Keratinocyte (primary cell): ENCODE data around the gene DKK3. TPM values are rescaled to one million over a fixed set of nuclear protein-coding genes. Genes with fewer than 3 reads are reported as not detected.

ENCODE experiments used
- DNase-seq: peaks from one replicate; pipeline ENCODE4 v3.0.0-alpha.2; 2011; ENCODE audit warnings: low read depth, missing footprints, low spot score
- FAIRE-seq: peaks from 2 replicates; lab custom pipeline; 2011; peaks lifted over from hg19 to GRCh38; lab: Jason Lieb, UNC
- H2AFZ ChIP-seq: 2 replicates; pipeline ENCODE4 v1.6.0; 2012; ENCODE audit warnings: low read length, control low read depth, inconsistent platforms; ENCODE audit not compliant: control insufficient read depth
- H3K27ac ChIP-seq: 2 replicates; pipeline ENCODE4 v1.5.1; 2011; ENCODE audit warnings: low read length; ENCODE audit not compliant: control insufficient read depth, insufficient read depth
- H3K27me3 ChIP-seq: 3 replicates; pipeline ENCODE4 v1.6.0; 2011; ENCODE audit warnings: low read length; ENCODE audit not compliant: control insufficient read depth, insufficient read depth; ENCODE audit errors: extremely low read depth
- H3K36me3 ChIP-seq, 2 experiments: 2 replicates in 1 of 2; 3 replicates in 1 of 2; pipeline ENCODE4 v1.5.1; 2011; ENCODE audit warnings: low read length in 2 of 2, mild to moderate bottlenecking in 1 of 2; ENCODE audit not compliant: control insufficient read depth in 2 of 2, insufficient read depth in 2 of 2; ENCODE audit errors: extremely low read depth in 1 of 2
- H3K4me1 ChIP-seq: 3 replicates; pipeline ENCODE4 v1.5.1; 2011; ENCODE audit warnings: low read length; ENCODE audit not compliant: control insufficient read depth, insufficient read depth; ENCODE audit errors: extremely low read depth
- H3K4me2 ChIP-seq: 3 replicates; pipeline ENCODE4 v1.6.0; 2011; ENCODE audit warnings: low read depth, low read length; ENCODE audit not compliant: control insufficient read depth, insufficient read depth; ENCODE audit errors: extremely low read depth
- H3K4me3 ChIP-seq, 3 experiments: fragments of 200-600 bp in 1 of 3; sonication (generic) in 1 of 3; 2 replicates in 2 of 3; 3 replicates in 1 of 3; pipeline ENCODE4 v1.5.1; 2011 to 2016; ENCODE audit warnings: low read length in 3 of 3, mild to moderate bottlenecking in 3 of 3, control low read depth in 2 of 3, inconsistent platforms in 1 of 3, low read depth in 1 of 3, mixed read lengths in 1 of 3, mixed run types in 1 of 3, moderate library complexity in 1 of 3; ENCODE audit not compliant: control insufficient read depth in 2 of 3, insufficient read depth in 2 of 3; ENCODE audit errors: extremely low read depth in 1 of 3
- H3K79me2 ChIP-seq: 2 replicates; pipeline ENCODE4 v1.6.0; 2012; ENCODE audit warnings: low read length; ENCODE audit not compliant: control insufficient read depth, insufficient read depth
- H3K9ac ChIP-seq: 3 replicates; pipeline ENCODE4 v1.6.0; 2011; ENCODE audit warnings: low read length; ENCODE audit not compliant: control insufficient read depth, insufficient read depth; ENCODE audit errors: extremely low read depth
- H3K9me1 ChIP-seq: 3 replicates; pipeline ENCODE4 v1.6.0; 2011; ENCODE audit warnings: low read length; ENCODE audit not compliant: control insufficient read depth, insufficient read depth; ENCODE audit errors: extremely low read depth
- H3K9me3 ChIP-seq: 2 replicates; pipeline ENCODE4 v1.5.1; 2012; ENCODE audit warnings: low read depth, low read length; ENCODE audit not compliant: control insufficient read depth
- H4K20me1 ChIP-seq: 3 replicates; pipeline ENCODE4 v1.6.0; 2011; ENCODE audit warnings: low read length; ENCODE audit not compliant: control insufficient read depth, insufficient read depth; ENCODE audit errors: extremely low read depth
- EZH2 ChIP-seq: IDR thresholded peaks from one replicate; pipeline ENCODE4 v1.6.1; 2012; ENCODE audit warnings: inconsistent platforms, mild to moderate bottlenecking, low read length, moderate library complexity
- dilution Hi-C: fragments of 300-500 bp; cut with MboI; formaldehyde crosslinking; loops from one replicate; pipeline ENCODE4 v1.7.0; 2020; ENCODE audit warnings: low sequenced_read_pairs; ENCODE audit not compliant: extremely low pct_ligation_motif_present
- polyA plus RNA-seq, 5 experiments: library from polyadenylated mRNA; depleted of rRNA in 3 of 5; stranded (reverse) in 3 of 5; stranded (forward) in 1 of 5; unstranded in 1 of 5; fragments of >200 nt; gene quantifications; 1 replicate in 1 of 5; 2 replicates in 3 of 5; 3 replicates in 1 of 5; pipeline versions ENCODE4 v1.2.1 to v1.2.3, GENCODE V29; 2011 to 2012; ENCODE audit warnings: missing spikeins in 2 of 5, low read depth in 1 of 5, low replicate concordance in 1 of 5
- TF ChIP-seq, protein P1 (sequence below), 3 experiments: IDR thresholded peaks in 1 of 3; conservative IDR thresholded peaks in 1 of 3; optimal IDR thresholded peaks in 1 of 3; 2 replicates in 2 of 3; 3 replicates in 1 of 3; pipeline versions ENCODE3 to v1.5.1; 2011; ENCODE audit warnings: low read length in 3 of 3, mild to moderate bottlenecking in 3 of 3, moderate library complexity in 2 of 3, control low read depth in 1 of 3, inconsistent platforms in 1 of 3; ENCODE audit not compliant: insufficient read depth in 2 of 3; ENCODE audit errors: extremely low read depth in 1 of 3

The DKK3 gene
- polyA plus RNA-seq, 1 donor (not counting 4 experiments of a cell fraction or from before 2014, with no cell fraction given): 712 TPM

DNA sequence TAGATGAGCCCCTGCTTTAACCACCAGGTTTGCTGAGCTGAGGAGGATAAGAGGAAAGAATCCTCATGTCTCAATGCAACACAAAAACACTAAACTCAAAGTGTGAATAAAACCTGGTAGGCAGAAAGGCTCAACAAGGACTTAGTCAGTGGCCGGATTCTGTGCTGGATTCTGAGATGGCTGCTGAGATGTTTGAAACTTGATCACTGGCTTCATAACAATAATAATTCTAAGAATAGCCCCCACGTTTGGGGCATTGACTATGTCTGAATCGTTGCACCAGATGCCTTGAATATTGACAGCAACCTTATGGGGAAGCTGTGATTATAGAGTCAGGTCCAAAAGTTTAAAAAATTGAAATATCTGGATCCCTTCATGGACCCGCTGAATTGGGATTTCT is 4.6 kb downstream of the DKK3 start:
- Histone ChIP-seq H3K9me1 (no peaks in the 10 kb centered on the region), H3K79me2 (peaks cover 56% of the 10 kb centered on the region), H3K27me3 (no peaks in the 10 kb centered on the region), H3K4me2 (no peak overlapping the region), H3K4me3 (no peak overlapping the region), H3K4me1 (peaks cover 37% of the 10 kb centered on the region), H2AFZ (no peak overlapping the region), H3K9ac (no peak overlapping the region), H3K9me3 (no peaks in the 10 kb centered on the region), H3K36me3 (peaks cover 20 to 53% of the 10 kb centered on the region in 2 experiments), H4K20me1 (peaks cover 5% of the 10 kb centered on the region), H3K27ac (no peak overlapping the region)
- DNase-seq (no peak), FAIRE-seq (no peak)
- TF ChIP-seq EZH2: no peak
- TF ChIP-seq, protein P1, sequence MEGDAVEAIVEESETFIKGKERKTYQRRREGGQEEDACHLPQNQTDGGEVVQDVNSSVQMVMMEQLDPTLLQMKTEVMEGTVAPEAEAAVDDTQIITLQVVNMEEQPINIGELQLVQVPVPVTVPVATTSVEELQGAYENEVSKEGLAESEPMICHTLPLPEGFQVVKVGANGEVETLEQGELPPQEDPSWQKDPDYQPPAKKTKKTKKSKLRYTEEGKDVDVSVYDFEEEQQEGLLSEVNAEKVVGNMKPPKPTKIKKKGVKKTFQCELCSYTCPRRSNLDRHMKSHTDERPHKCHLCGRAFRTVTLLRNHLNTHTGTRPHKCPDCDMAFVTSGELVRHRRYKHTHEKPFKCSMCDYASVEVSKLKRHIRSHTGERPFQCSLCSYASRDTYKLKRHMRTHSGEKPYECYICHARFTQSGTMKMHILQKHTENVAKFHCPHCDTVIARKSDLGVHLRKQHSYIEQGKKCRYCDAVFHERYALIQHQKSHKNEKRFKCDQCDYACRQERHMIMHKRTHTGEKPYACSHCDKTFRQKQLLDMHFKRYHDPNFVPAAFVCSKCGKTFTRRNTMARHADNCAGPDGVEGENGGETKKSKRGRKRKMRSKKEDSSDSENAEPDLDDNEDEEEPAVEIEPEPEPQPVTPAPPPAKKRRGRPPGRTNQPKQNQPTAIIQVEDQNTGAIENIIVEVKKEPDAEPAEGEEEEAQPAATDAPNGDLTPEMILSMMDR (optimal IDR thresholded peaks at IDR 0.05 in 1 of 3, IDR thresholded peaks at IDR 0.05 in 1 of 3, conservative IDR thresholded peaks at IDR 0.05 in 1 of 3; ENCODE audit: extremely low read depth in 1 of 3, insufficient read depth in 2 of 3, low read length in 3 of 3): no peak
- dilution Hi-C loops: no loop called here

DNA sequence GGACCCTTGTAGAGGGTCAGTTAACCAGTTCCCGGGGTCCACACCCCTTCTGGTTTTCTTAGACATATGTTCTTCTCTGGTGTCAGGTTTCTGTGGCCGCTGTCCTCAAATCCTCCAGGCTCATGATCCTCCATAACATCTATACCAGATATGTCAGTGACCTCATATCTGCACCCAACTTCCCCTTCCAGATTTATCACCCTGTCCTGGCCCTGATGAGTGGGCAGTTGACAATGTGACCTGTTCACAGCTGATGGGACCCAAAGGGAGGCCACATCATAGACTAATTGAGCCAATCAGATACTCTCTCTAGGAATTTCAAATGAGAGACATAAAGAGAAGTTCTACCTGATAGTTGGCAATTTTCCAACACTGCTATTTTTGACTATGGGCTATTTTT is 5.1 kb downstream of the DKK3 start:
- TF ChIP-seq, protein P1 (optimal IDR thresholded peaks at IDR 0.05 in 1 of 3, IDR thresholded peaks at IDR 0.05 in 1 of 3, conservative IDR thresholded peaks at IDR 0.05 in 1 of 3; ENCODE audit: extremely low read depth in 1 of 3, insufficient read depth in 2 of 3, low read length in 3 of 3): no peak
- TF ChIP-seq EZH2: no peak
- no peaks in the 10 kb centered on the region for H3K27me3 ChIP-seq
- no peak overlapping the region for H3K4me2 ChIP-seq
- no peak for FAIRE-seq
- no peak for DNase-seq
- H3K27ac ChIP-seq: no peak overlapping the region
- peaks cover 20 to 54% of the 10 kb centered on the region in 2 experiments for H3K36me3 ChIP-seq
- peaks cover 5% of the 10 kb centered on the region for H4K20me1 ChIP-seq
- no peaks in the 10 kb centered on the region for H3K9me1 ChIP-seq
- dilution Hi-C loops: no loop called here
- H3K4me1 ChIP-seq: peaks cover 42% of the 10 kb centered on the region
- no peak overlapping the region for H2AFZ ChIP-seq
- no peak overlapping the region for H3K4me3 ChIP-seq
- no peak overlapping the region for H3K9ac ChIP-seq
- no peaks in the 10 kb centered on the region for H3K9me3 ChIP-seq
- H3K79me2 ChIP-seq: peaks cover 56% of the 10 kb centered on the region
